ENCODE results near the gene MUC4. TPM values are rescaled to one million over a fixed set of nuclear protein-coding genes. Genes with fewer than 3 reads are reported as not detected.
"Not testable (repeated sequence)": the region's sequence is repeated elsewhere in the genome, so short reads cannot be mapped to it uniquely, and the experiment has no call there.

MUC4 gene
- polyA plus RNA-seq, 4 donors = 0.62 to 2.8 (median 0.82) TPM

- DNase-seq (ENCODE audit: low read depth in 4 of 4, low spot score in 3 of 4) = no peak
Measured at GRCh38 chr3:195839260-195840010, 27.7 kb upstream of the MUC4 start.

GRCh38 chr3:195838714-195839113, 27.0 kb upstream of the MUC4 start:
- no peak for DNase-seq (ENCODE audit: low read depth in 4 of 4, low spot score in 3 of 4)

DNA sequence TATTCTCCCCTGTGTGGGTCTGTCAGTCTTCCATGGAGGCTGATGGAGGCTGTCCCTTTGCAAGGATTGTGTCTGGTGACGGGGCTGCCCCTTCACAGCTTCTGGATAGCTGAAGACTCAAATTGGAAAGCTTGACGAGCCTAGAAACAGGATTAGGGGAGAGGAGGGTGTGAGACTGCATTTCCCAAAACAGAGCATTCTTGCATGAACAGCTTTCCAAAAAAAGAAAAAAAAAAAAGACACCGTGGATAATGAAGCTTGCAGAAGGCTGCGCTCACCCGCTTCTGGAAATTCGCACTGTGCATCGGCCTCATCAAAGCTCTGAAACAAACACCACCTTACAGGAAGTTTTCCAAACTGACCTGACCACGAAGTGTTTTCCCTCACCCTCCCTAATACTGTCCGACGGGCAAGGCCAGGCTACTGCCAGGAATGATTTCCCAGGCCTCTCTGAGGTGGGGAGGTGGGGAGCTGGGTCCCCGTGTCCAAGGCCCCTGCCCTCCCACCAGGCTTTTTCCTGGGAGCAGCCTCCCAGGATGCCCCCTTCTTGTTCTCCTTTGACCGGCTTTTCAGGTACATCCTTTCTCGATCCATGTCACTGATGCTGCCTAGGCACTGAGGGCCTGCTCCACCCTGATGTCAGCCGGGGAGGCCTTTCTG, 24.9 kb upstream of the MUC4 start:
- DNase-seq (ENCODE audit: low read depth in 4 of 4, low spot score in 3 of 4) = no peak

DNA sequence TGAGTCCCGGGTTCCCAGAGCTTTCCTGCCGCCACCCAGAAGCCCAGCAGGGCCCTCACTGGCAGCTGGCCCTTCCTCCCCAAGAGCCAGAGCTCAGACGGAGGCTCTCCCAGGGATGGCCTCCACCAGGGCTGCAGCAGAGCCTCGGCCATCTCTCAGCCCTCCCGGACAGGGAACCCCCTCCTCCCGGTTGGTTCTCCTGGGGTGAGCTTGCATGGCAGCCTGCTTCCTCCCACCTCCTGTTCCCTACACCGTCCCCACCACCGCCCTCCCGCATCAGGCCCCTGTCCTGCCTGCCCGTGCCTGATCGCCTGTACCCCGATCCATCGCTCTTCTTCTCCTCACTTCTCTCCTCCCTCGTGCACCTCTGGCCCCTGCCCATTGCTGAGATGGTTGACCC, 24.1 kb upstream of the MUC4 start:
- DNase-seq (ENCODE audit: low read depth in 4 of 4, low spot score in 3 of 4) = no peak

DNA sequence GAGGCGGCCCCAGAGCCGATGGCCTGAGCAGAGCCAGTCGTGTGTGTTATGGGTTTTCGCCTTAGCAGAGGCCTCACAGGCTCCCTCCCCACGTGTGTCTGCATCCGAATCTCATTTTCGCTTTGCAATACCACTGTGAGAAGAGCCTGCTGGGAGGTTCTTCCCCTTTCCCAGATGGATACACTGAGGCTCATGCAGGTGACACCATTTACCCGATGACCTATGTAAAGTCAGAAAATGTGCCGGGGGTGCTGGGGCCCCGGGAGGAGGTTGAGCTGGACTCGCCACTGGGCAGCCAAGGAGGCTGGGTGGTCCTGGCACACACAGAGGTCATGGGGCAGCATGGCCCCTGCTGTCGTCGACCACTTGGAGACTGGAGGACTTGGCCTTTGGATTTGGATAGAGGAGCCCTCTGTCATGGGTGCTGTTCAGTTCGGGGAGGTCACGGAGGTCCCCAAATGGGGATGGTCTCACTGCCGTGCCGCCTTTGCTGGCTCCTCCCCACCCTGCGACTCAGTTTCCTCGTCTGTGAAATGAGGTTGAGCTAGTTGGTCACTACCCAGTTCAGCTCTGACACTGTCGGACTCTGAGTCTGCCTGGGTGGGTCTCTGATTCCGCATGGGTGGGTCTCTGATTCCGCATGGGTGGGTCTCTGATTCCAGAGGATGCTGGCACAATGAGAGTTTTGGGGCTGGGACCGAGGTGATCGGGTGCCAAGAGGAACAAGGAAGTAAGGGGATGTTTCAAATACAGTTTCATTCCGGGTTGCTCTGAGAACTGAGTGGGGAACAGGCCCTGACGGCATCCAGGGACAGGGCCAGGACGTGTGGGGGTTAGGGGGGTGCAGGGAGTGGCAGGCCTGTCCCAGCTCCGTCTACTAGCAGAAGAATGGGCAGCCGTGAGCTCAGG, 23.2 kb upstream of the MUC4 start:
- no peak for DNase-seq (ENCODE audit: low read depth in 4 of 4, low spot score in 3 of 4)

GRCh38 chr3:195829897-195830254, 18.1 kb upstream of the MUC4 start:
- DNase-seq (ENCODE audit: low read depth in 4 of 4, low spot score in 3 of 4) = no peak

DNA sequence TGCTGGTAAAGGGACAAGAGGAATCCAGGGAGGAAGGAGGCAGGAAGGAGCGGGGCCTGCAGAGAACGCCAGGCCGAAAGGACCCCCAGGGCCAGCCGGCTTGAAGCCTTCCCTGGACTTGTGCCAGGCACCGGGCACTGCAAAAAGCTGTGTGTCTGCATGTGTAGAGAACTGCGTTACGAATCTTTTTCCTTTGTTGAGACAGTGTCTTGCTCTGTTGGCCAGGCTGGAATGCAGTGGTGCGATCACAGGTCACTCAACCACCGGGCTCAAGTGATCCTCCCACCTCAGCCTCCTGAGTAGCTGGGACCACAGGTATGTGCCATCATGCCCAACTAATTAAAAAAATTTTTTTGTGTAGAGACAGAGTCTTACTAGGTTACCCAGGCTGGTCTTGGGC, 17.0 kb upstream of the MUC4 start:
- no peak for DNase-seq (ENCODE audit: low read depth in 4 of 4, low spot score in 3 of 4)

DNA sequence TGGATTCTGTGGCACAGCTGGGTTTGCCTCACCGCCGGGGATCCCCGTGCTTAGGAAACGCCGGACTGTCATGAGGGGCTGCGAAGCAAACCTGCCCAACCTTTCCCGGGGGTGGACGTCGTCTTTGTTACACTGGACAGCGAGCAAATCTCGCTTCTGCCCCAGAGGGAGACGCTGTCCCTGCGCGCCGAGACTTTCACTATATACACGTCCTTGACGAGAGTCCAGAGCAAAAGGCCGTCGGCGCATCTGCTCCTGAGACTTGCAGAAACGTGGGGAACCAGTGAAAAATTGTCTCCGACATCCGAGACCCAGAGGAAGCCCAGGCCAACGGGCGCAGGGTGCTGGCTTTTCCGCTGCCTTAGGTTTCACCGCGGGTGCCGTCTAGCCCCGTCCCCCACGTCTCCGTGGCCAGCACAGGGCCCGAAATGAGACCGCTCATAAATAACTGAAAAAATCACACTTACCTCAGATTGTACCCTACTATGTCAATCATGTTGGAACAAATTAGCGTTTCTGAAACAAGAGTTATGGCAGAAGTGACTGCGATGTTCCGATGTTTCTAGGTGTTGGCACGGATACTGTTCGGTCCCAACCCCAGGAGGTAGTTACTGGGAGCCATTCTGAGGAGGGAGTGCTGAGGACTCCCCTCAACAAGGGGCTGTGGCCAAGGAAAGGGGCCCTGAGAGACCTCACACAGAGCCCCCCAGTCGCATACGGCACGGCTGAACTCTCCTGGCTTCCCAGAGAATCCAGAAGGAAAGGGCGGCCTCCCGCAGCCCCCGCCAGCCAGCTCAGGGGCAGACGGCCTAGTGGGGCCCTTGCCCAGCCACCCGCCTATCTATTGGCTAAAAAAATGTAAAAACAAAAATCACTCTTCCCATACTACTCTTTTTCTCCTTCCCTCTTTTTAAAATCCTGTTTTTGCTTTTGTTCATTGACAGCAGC, 14.4 kb upstream of the MUC4 start:
- DNase-seq (ENCODE audit: low read depth in 4 of 4, low spot score in 3 of 4) = no peak

DNA sequence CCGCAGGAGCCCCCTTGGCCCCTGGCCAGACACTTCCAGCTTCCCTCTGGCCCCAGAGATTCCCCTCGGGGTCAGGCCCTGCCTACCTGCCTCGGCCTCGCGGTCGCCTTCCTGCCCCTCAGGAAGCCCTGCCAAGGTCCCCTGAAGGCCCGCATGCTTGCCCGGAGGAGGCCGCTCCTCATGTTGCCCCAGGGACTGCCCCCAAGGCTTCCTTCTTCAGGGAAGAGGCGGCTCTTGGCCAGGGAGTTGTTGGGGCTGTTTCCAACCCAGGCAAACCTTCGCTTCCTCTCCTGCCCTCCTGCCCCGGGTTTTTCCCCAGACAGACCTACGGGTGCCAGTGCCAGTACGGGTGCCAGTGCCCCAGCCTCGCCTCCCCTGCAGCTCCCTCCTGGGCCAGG, 13.5 kb upstream of the MUC4 start:
- no peak for DNase-seq (ENCODE audit: low read depth in 4 of 4, low spot score in 3 of 4)

DNA sequence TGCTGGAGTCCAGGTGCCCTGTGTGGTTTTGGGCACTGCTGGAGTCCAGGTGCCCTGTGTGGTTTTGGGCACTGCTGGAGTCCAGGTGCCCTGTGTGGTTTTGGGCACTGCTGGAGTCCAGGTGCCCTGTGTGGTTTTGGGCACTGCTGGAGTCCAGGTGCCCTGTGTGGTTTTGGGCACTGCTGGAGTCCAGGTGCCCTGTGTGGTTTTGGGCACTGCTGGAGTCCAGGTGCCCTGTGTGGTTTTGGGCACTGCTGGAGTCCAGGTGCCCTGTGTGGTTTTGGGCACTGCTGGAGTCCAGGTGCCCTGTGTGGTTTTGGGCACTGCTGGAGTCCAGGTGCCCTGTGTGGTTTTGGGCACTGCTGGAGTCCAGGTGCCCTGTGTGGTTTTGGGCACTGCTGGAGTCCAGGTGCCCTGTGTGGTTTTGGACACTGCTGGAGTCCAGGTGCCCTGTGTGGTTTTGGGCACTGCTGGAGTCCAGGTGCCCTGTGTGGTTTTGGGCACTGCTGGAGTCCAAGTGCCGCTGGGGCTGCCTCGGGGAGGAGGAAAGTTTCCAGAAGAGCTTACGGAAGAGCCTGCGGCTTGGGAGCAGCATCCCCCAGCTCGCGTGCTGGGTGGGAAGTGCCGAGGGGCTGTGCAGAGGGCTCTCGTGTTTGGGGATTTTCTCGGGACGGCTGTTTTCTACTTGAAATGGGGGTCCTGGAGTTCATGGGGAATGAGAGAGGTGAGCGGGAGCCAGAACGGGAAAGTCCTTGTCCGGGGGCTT, 12.9 kb upstream of the MUC4 start:
- DNase-seq (ENCODE audit: low read depth in 4 of 4, low spot score in 3 of 4) = not testable (repeated sequence)

DNA sequence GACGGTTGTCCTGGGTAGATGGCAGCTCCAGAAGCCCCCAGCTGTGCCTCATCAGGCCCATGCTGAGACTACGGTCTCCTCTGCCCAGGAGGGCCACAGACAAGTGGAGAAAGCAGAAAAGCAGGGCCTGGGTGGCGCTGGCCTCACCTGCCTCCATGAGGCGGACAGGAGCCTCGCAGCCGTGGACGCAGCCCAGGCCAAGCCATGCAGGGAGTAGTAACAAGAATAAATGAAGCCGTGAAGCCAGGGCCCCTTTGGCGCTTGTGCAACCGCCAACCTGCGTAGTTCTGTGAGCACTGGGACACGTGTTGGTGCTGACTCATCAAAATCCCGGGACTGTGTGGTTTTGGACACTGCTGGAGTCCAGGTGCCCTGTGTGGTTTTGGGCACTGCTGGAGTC, 12.3 kb upstream of the MUC4 start:
- no peak for DNase-seq (ENCODE audit: low read depth in 4 of 4, low spot score in 3 of 4)

GRCh38 chr3:195823280-195823679, 11.6 kb upstream of the MUC4 start:
- DNase-seq (ENCODE audit: low read depth in 4 of 4, low spot score in 3 of 4) = no peak

DNA sequence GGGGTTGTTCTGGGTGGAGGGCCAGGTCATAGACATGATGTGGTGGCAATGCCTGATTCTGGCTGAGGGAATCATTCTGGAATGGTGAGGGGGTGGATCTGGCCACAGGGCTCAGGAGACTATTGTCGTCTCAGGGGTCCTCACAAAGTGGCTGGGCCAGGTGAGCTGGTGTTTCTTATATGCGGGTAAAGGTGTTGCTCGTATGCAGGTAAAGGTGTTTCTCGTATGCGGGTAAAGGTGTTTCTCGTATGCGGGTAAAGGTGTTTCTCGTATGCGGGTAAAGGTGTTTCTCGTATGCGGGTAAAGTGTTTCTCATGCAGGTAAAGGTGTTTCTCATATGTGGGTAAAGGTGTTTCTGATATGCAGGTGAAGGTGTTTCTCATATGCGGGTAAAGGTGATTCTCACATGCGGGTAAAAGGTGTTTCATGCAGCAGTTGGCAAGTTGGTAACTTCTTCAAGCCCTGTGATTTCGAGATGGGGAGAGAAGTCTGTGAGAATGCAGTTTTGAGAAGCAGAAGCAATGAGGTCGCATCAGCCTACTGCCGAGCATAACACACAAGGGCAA, 10.5 kb upstream of the MUC4 start:
- DNase-seq (ENCODE audit: low read depth in 4 of 4, low spot score in 3 of 4) = no peak

GRCh38 chr3:195821403-195822130, 9.8 kb upstream of the MUC4 start:
- no peak for DNase-seq (ENCODE audit: low read depth in 4 of 4, low spot score in 3 of 4)

DNA sequence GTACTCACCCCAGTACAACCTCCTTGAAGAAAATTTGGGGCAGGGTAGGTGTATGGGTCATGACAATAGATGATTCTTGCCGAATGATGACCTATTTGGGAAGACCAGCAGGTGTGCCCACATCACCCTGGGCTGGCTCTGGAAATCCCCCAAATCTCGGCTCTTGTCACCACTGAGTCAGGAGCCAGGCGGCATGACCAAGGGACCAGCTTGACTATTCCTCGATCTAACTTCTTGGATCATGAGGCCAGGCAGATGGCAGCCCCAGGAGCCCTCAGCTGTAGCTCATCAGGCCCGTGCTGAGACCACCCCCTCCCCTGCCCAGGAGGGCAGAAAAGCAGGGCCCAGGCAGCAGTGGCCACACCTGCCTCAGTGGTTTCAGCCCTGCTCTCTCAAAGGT, 9.2 kb upstream of the MUC4 start:
- DNase-seq (ENCODE audit: low read depth in 4 of 4, low spot score in 3 of 4) = no peak

GRCh38 chr3:195820186-195820585, 8.5 kb upstream of the MUC4 start:
- DNase-seq (ENCODE audit: low read depth in 4 of 4, low spot score in 3 of 4) = no peak

DNA sequence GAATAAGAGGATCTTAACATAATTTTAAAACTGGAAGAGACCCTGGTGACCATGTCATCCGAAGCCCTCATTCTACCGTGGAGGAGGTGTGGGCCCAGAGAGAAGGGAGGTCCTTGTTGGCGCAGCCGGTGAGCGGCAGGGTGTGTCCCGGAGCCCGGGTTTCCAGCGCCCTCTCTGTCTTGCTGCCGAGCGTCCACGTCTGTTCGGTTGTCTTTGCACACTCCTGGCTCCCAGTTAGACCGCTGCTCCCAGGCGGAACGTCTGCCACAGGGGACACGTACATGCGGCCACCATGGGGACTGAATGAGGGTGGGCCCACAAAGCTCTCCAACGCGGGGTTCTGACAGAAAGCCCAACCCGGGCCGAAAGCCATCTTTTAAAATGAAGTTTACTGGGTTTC, 6.6 kb upstream of the MUC4 start:
- no peak for DNase-seq (ENCODE audit: low read depth in 4 of 4, low spot score in 3 of 4)

GRCh38 chr3:195817578-195818135, 5.9 kb upstream of the MUC4 start:
- no peak for DNase-seq (ENCODE audit: low read depth in 4 of 4, low spot score in 3 of 4)

Measured in left renal pelvis (tissue), 4 donors.